ENCODE data around the gene KCNB1.

GRCh38 chr20:49349694-49350252 is 132.7 kb downstream of the KCNB1 start:
- TF ChIP-seq CTCF (IDR thresholded peaks at IDR 0.05) (no peak), POLR2A (IDR thresholded peaks at IDR 0.05) (no peak)

Measured in uterus (tissue), 2 donors.